Right cardiac atrium (tissue), 5 donors: ENCODE data around the gene DLK2. TPM values are rescaled to one million over a fixed set of nuclear protein-coding genes. Genes with fewer than 3 reads are reported as not detected.

ENCODE experiments used
- ATAC-seq, 2 donors: fragments of 200-7000 bp; cut with Tn5 transposase; one replicate each; pipeline versions ENCODE4 v1.8.0 to v1.9.1; 2020; ENCODE audit warnings: moderate library complexity in 2 of 2, mild to moderate bottlenecking in 1 of 2
- DNase-seq, 3 donors: peaks; one replicate each; pipeline ENCODE4 v3.0.0-alpha.2; 2020
- H3K27ac ChIP-seq: one replicate; pipeline ENCODE4 v1.5.1; 2013; ENCODE audit warnings: mild to moderate bottlenecking, low read length, control low read depth, moderate library complexity
- H3K27me3 ChIP-seq: one replicate; pipeline ENCODE4 v1.6.1; 2013; ENCODE audit not compliant: control insufficient read depth, insufficient read depth
- H3K4me1 ChIP-seq: one replicate; pipeline ENCODE4 v1.6.1; 2013; ENCODE audit warnings: low read length; ENCODE audit not compliant: control insufficient read depth, insufficient read depth
- H3K4me3 ChIP-seq: one replicate; pipeline ENCODE4 v1.5.1; 2013; ENCODE audit warnings: low read length, control low read depth
- H3K9me3 ChIP-seq: one replicate; pipeline ENCODE4 v1.6.1; 2013; ENCODE audit warnings: low read length; ENCODE audit not compliant: control insufficient read depth
- WGBS: extraction: QIAGEN DNeasy Blood & Tissue Kit; methylation state at CpG from one replicate; pipeline ENCODE4 v1.1.7; 2013; 5-methylcytosine and 5-hydroxymethylcytosine counted together
- intact Hi-C, 4 donors: fragments of 100-400 bp; cut with DNase I; formaldehyde crosslinking; loops; one replicate each; pipeline versions ENCODE4 v1.11.0 to v1.14.0; 2022 to 2023
- polyA plus RNA-seq: library from polyadenylated mRNA; stranded (reverse); fragments of 200-250 nt; gene quantifications from one replicate; pipeline ENCODE4 v1.2.3, GENCODE V29; 2013
- total RNA-seq, 4 donors: library from RNA; stranded (reverse); fragmentation: NEBNext Ultra II Directional; extraction: Animal tissue kit (Norgen Biotek cat#: 25700); gene quantifications; one replicate each; pipeline ENCODE4 v1.2.1, GENCODE V29; 2021
- donor health status: healthy with polysubstance abuse.
- donor health status: DM: no; HTN: yes; CAD: no.
- donor health status: DM: no; HTN: no; CAD: no.
- donor health status: DM: no; HTN: yes; CAD: no; lungs with severe emphysema.
- donor health status: DM: yes; HTN: yes; CAD: no.

The DLK2 gene
- total and polyA plus RNA-seq, 5 donors = 0.42 to 1.1 (median 0.48) TPM; not detected in 1

GRCh38 chr6:43481591-43482236, 26.4 kb upstream of the DLK2 start:
- peaks cover 9% of the 10 kb centered on the region for H3K4me1 ChIP-seq
- H3K27ac ChIP-seq = no peak overlapping the region
- 75% methylated on average over 11 of the region's 11 CpGs for WGBS
- no peaks in the 10 kb centered on the region for H3K9me3 ChIP-seq
- no peaks in the 10 kb centered on the region for H3K27me3 ChIP-seq
- intact Hi-C loops = no loop called here
- ATAC-seq (no peak), DNase-seq (no peak)
- no peak overlapping the region for H3K4me3 ChIP-seq

- no peak for ATAC-seq
- no peak overlapping the region for H3K27ac ChIP-seq
- 88% methylated on average over 2 of the region's 2 CpGs for WGBS
- H3K4me1 ChIP-seq = peaks cover 9% of the 10 kb centered on the region
- H3K27me3 ChIP-seq = no peaks in the 10 kb centered on the region
- intact Hi-C loops = no loop called here
- H3K9me3 ChIP-seq = no peaks in the 10 kb centered on the region
- DNase-seq = no peak
- H3K4me3 ChIP-seq = no peak overlapping the region
These were observed 25.7 kb upstream of the DLK2 start for GRCh38 chr6:43481075-43481474.

GRCh38 chr6:43478008-43478372, 22.6 kb upstream of the DLK2 start:
- H3K9me3 ChIP-seq = no peaks in the 10 kb centered on the region
- ATAC-seq (peak in 1 of 2 donors; percentile 4), DNase-seq (no peak)
- H3K4me1 ChIP-seq = peaks cover 9% of the 10 kb centered on the region
- intact Hi-C loops = no loop called here
- 21% methylated on average over 3 of the region's 3 CpGs for WGBS
- no peaks in the 10 kb centered on the region for H3K27me3 ChIP-seq
- H3K27ac ChIP-seq = no peak overlapping the region
- peak overlapping the region; percentile 88 for H3K4me3 ChIP-seq

- Histone ChIP-seq H3K4me3 (peak within 1 kb of the TSS; percentile 88), H3K27me3 (no peaks in the 10 kb centered on the region), H3K4me1 (peaks cover 9% of the 10 kb centered on the region), H3K9me3 (no peaks in the 10 kb centered on the region), H3K27ac (peak within 1 kb of the TSS; percentile 51)
- WGBS = 1% methylated on average over 34 of the region's 34 CpGs
- intact Hi-C loops = no loop called here
- peak; percentile 93 to 98 (median 97) for DNase-seq
- ATAC-seq = peak; percentile 100
These were observed 22.1 kb upstream of the DLK2 start, which contains the start of gene TJAP1 for GRCh38 chr6:43477235-43478007. TJAP1 (plus strand) TSS chr6:43477570; CDS start chr6:43499002, 21,432 bp downstream.

GRCh38 chr6:43476746-43477145, 21.4 kb upstream of the DLK2 start:
- no peaks in the 10 kb centered on the region for H3K27me3 ChIP-seq
- DNase-seq (no peak), ATAC-seq (no peak)
- H3K9me3 ChIP-seq = no peaks in the 10 kb centered on the region
- H3K4me3 ChIP-seq = peak overlapping the region; percentile 88
- peak overlapping the region; percentile 16 for H3K27ac ChIP-seq
- H3K4me1 ChIP-seq = peaks cover 9% of the 10 kb centered on the region
- 30% methylated on average over 2 of the region's 2 CpGs for WGBS
- intact Hi-C loops = no loop called here

- Histone ChIP-seq H3K4me1 (peaks cover 9% of the 10 kb centered on the region), H3K4me3 (no peak overlapping the region), H3K9me3 (no peaks in the 10 kb centered on the region), H3K27me3 (no peaks in the 10 kb centered on the region), H3K27ac (no peak overlapping the region)
- ATAC-seq = no peak
- intact Hi-C loops = no loop called here
- 87% methylated on average over 6 of the region's 6 CpGs for WGBS
- no peak for DNase-seq
These were observed 20.2 kb upstream of the DLK2 start for GRCh38 chr6:43475516-43475915.

- H3K9me3 ChIP-seq = no peaks in the 10 kb centered on the region
- no peak for ATAC-seq
- 97% methylated on average over 4 of the region's 4 CpGs for WGBS
- intact Hi-C loops = no loop called here
- no peak overlapping the region for H3K4me3 ChIP-seq
- H3K27me3 ChIP-seq = no peaks in the 10 kb centered on the region
- no peak for DNase-seq
- no peaks in the 10 kb centered on the region for H3K4me1 ChIP-seq
- H3K27ac ChIP-seq = no peak overlapping the region
These were observed 17.2 kb upstream of the DLK2 start for GRCh38 chr6:43472515-43472914.

GRCh38 chr6:43471399-43471798, 16.1 kb upstream of the DLK2 start:
- no peak for ATAC-seq
- Histone ChIP-seq H3K27ac (no peak overlapping the region), H3K27me3 (no peaks in the 10 kb centered on the region), H3K4me3 (no peak overlapping the region), H3K4me1 (no peaks in the 10 kb centered on the region), H3K9me3 (no peaks in the 10 kb centered on the region)
- intact Hi-C loops = no loop called here
- DNase-seq = no peak
- WGBS = 79% methylated on average over 1 of the region's 1 CpG

GRCh38 chr6:43469947-43470346, 14.6 kb upstream of the DLK2 start:
- no peak overlapping the region for H3K27ac ChIP-seq
- H3K4me3 ChIP-seq = no peak overlapping the region
- ATAC-seq = no peak
- no peaks in the 10 kb centered on the region for H3K9me3 ChIP-seq
- intact Hi-C loops = no loop called here
- DNase-seq = no peak
- H3K27me3 ChIP-seq = no peaks in the 10 kb centered on the region
- H3K4me1 ChIP-seq = no peaks in the 10 kb centered on the region
- 92% methylated on average over 7 of the region's 7 CpGs for WGBS

GRCh38 chr6:43468748-43469681, 13.7 kb upstream of the DLK2 start:
- Histone ChIP-seq H3K27ac (no peak overlapping the region), H3K27me3 (no peaks in the 10 kb centered on the region), H3K4me3 (no peak overlapping the region), H3K4me1 (no peaks in the 10 kb centered on the region), H3K9me3 (no peaks in the 10 kb centered on the region)
- ATAC-seq (peak; percentile 73 to 79), DNase-seq (no peak)
- intact Hi-C loops = no loop called here
- 55% methylated on average over 13 of the region's 13 CpGs for WGBS

GRCh38 chr6:43468240-43468639, 12.9 kb upstream of the DLK2 start:
- 50% methylated on average over 4 of the region's 4 CpGs for WGBS
- Histone ChIP-seq H3K27me3 (no peaks in the 10 kb centered on the region), H3K27ac (no peak overlapping the region), H3K4me3 (no peak overlapping the region), H3K4me1 (no peaks in the 10 kb centered on the region), H3K9me3 (no peaks in the 10 kb centered on the region)
- DNase-seq (no peak), ATAC-seq (peak; percentile 23 to 60)
- intact Hi-C loops = no loop called here
